Measurements from ENCODE around the gene AMER3.

AMER3 gene

DNA sequence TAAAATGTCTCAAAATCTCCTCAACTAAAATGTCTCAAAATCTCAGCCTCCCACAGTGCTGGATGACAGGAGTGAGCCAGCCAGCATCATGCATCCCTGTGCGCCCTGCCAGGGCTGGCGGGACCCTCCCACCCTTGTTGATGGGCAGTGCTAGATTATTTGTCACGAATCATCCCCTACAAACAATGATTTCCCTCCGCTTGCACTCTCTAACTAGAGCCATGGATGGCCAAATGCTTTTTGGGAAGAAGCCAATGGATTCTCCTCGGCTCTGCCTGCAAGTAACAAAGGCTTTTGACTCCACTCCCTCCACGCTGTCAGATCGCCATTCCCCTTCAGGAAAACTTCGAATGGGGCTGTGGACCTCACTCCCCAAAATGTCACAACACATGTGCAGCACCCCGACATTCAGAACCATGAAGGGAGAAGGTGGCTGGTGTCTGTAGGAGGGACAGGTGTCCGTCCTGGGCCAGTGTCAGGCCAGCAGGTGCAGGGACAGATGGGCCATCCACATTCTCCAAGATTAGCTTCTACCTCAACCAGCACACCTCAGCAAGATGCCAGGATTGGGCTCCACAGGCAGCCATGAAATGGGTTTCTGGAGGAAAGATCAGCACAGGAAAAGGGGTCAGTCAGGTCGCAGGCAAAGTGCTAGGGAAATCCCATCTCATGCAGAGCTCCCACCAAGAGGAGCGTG, 11.5 kb downstream of the AMER3 start:
- no peak for TF ChIP-seq RAD21 (IDR thresholded peaks at IDR 0.05; ENCODE audit: low read depth)
- TF ChIP-seq REST (IDR thresholded peaks at IDR 0.05; ENCODE audit: low read depth), result no peak
- no peak for TF ChIP-seq FOXM1 (IDR thresholded peaks at IDR 0.05; ENCODE audit: borderline replicate concordance, low read depth)
- TF ChIP-seq YY1 (IDR thresholded peaks at IDR 0.05; ENCODE audit: low read depth), result no peak
- no peak for TF ChIP-seq NFIC (IDR thresholded peaks at IDR 0.05)
- TF ChIP-seq TCF12 (IDR thresholded peaks at IDR 0.05; ENCODE audit: low read depth), result no peak
- no peak for TF ChIP-seq MAX (IDR thresholded peaks at IDR 0.05)
- TF ChIP-seq TAF1 (IDR thresholded peaks at IDR 0.05; ENCODE audit: low read depth), result no peak
- TF ChIP-seq CREB1 (IDR thresholded peaks at IDR 0.05; ENCODE audit: low read depth), result no peak
- TF ChIP-seq TEAD4 (IDR thresholded peaks at IDR 0.05), result no peak
- TF ChIP-seq EP300 (IDR thresholded peaks at IDR 0.05; ENCODE audit: borderline replicate concordance), result no peak
- TF ChIP-seq USF1 (IDR thresholded peaks at IDR 0.05), result no peak
- TF ChIP-seq EGR1 (IDR thresholded peaks at IDR 0.05), result no peak

- TF ChIP-seq CEBPB (IDR thresholded peaks at IDR 0.05) (no peak), TAF1 (IDR thresholded peaks at IDR 0.05; ENCODE audit: low read depth) (no peak), REST (IDR thresholded peaks at IDR 0.05; ENCODE audit: low read depth) (no peak), EP300 (IDR thresholded peaks at IDR 0.05; ENCODE audit: borderline replicate concordance) (no peak), CREB1 (IDR thresholded peaks at IDR 0.05; ENCODE audit: low read depth) (no peak), USF1 (IDR thresholded peaks at IDR 0.05) (no peak), FOXM1 (IDR thresholded peaks at IDR 0.05; ENCODE audit: borderline replicate concordance, low read depth) (no peak), RAD21 (IDR thresholded peaks at IDR 0.05; ENCODE audit: low read depth) (no peak), EGR1 (IDR thresholded peaks at IDR 0.05) (no peak)
Measured at GRCh38 chr2:130767408-130767775, 12.1 kb downstream of the AMER3 start.

DNA sequence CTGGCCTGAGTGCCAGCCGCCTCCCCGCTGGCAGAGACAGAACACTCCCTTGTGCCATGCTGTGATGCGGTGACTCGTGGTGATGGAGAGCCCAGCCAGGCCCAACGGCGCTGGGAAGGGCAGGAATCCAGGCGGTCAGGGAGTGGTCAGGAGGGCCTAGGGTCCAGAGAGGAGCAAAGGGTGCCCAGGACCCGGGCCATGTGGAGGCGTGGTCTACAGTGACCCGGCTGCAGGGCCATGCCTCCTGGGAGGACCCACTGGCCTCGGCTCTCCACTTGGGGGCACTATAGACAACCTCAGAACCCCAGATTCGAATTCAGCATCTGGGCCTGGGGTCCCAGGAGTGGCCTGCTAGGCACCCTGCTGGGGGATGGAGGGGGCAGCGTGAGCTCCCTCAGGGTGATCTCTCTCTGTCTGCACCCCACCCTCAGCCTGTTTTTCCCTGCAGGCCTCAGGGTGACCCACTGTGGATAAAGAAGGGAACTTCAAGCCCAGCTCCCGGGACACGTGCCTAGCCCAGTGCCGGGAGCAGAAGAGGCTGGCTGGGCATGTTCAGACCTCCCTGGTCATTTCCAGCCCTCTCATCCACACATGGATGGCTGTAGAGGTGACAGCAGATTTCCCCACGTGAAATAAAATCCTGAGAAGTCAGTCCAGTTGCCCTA, 13.0 kb downstream of the AMER3 start:
- no peak for TF ChIP-seq ZBTB7A (IDR thresholded peaks at IDR 0.05; ENCODE audit: low read depth)
- peak; percentile 12; the same call in 1 of the 2 replicates for TF ChIP-seq RAD21 (IDR thresholded peaks at IDR 0.05; ENCODE audit: low read depth)

- TF ChIP-seq TEAD4 (IDR thresholded peaks at IDR 0.05), result no peak
- TF ChIP-seq YY1 (IDR thresholded peaks at IDR 0.05; ENCODE audit: low read depth), result no peak
- TF ChIP-seq CREB1 (IDR thresholded peaks at IDR 0.05; ENCODE audit: low read depth), result no peak
- no peak for TF ChIP-seq TCF12 (IDR thresholded peaks at IDR 0.05; ENCODE audit: low read depth)
- TF ChIP-seq REST (IDR thresholded peaks at IDR 0.05; ENCODE audit: low read depth), result no peak
- no peak for TF ChIP-seq EP300 (IDR thresholded peaks at IDR 0.05; ENCODE audit: borderline replicate concordance)
- no peak for TF ChIP-seq ZBTB7A (IDR thresholded peaks at IDR 0.05; ENCODE audit: low read depth)
- TF ChIP-seq RAD21 (IDR thresholded peaks at IDR 0.05; ENCODE audit: low read depth), result no peak
Measured at GRCh38 chr2:130769343-130769907, 14.1 kb downstream of the AMER3 start.
